Panc1 (cell line): ENCODE data around the gene NR2E1. TPM values are rescaled to one million over a fixed set of nuclear protein-coding genes. Genes with fewer than 3 reads are reported as not detected.

ENCODE experiments used
- ATAC-seq: fragments of 200-7000 bp; cut with Tn5 transposase; 2 replicates; pipeline ENCODE4 v1.9.1; 2020; ENCODE audit warnings: mild to moderate bottlenecking, moderate library complexity
- BruUV-seq: library from RNA; stranded (reverse); fragments of 400-500 nt; replicated peaks from 2 replicates; lab custom pipeline; 2021; lab: Mats Ljungman, UMichigan
- CTCF ChIA-PET: fragments of 300-600 bp; sonication (Branson Sonifier 250); formaldehyde crosslinking; loops from one replicate; lab custom pipeline; 2022; ENCODE audit warnings: antibody characterized with exemption; lab: Charles Lee
- POLR2A ChIA-PET: fragments of 300-600 bp; sonication (Branson Sonifier 250); formaldehyde crosslinking; loops from one replicate; lab custom pipeline; 2022; ENCODE audit warnings: antibody characterized with exemption; lab: Charles Lee
- DNase-seq: peaks from one replicate; pipeline ENCODE4 v3.0.0-alpha.2; 2010; ENCODE audit warnings: low read depth, low spot score
- H3K27ac ChIP-seq: 2 replicates; pipeline ENCODE4 v1.5.1; 2011; ENCODE audit warnings: mild to moderate bottlenecking, low read length, inconsistent platforms
- H3K27me3 ChIP-seq: fragments of 200-500 bp; sonication (Bioruptor generic); 2 replicates; pipeline ENCODE4 v1.6.0; 2014; ENCODE audit warnings: low read length, inconsistent platforms; ENCODE audit not compliant: control insufficient read depth, insufficient read depth
- H3K36me3 ChIP-seq: fragments of 200-500 bp; sonication (Bioruptor generic); 2 replicates; pipeline ENCODE4 v1.5.1; 2014; ENCODE audit warnings: inconsistent platforms, mild to moderate bottlenecking, low read length, moderate library complexity; ENCODE audit not compliant: control insufficient read depth, insufficient read depth
- H3K4me1 ChIP-seq: 2 replicates; pipeline ENCODE4 v1.5.1; 2011; ENCODE audit warnings: inconsistent platforms, mild to moderate bottlenecking, low read length, moderate library complexity; ENCODE audit not compliant: control insufficient read depth, insufficient read depth
- H3K4me3 ChIP-seq, 2 experiments: 2 replicates each; pipeline ENCODE4 v1.5.1; 2011 to 2012; ENCODE audit warnings: low read depth in 2 of 2, low read length in 2 of 2, mild to moderate bottlenecking in 2 of 2, inconsistent platforms in 1 of 2, moderate library complexity in 1 of 2
- H3K9me3 ChIP-seq: fragments of 200-500 bp; sonication (Bioruptor generic); 2 replicates; pipeline ENCODE4 v1.5.1; 2014; ENCODE audit warnings: low read depth, mild to moderate bottlenecking, inconsistent platforms, low read length, moderate library complexity; ENCODE audit not compliant: control insufficient read depth, insufficient read depth
- POLR2AphosphoS5 ChIP-seq: IDR thresholded peaks from 2 replicates; pipeline ENCODE4 v1.6.1; 2012; ENCODE audit warnings: mild to moderate bottlenecking, low read depth, low read length, moderate library complexity
- REST ChIP-seq, 2 experiments: IDR thresholded peaks; 2 replicates each; pipeline ENCODE4 v1.6.1; 2011 to 2012; ENCODE audit warnings: low read depth in 2 of 2, control low read depth in 1 of 2, low read length in 1 of 2, mild to moderate bottlenecking in 1 of 2, moderate library complexity in 1 of 2; ENCODE audit not compliant: insufficient read depth in 1 of 2
- SIN3A ChIP-seq: IDR thresholded peaks from 2 replicates; pipeline ENCODE4 v1.6.1; 2012; ENCODE audit warnings: low read depth, mild to moderate bottlenecking, low read length, moderate library complexity, borderline replicate concordance; ENCODE audit not compliant: insufficient read depth
- TCF7L2 ChIP-seq: IDR thresholded peaks from 2 replicates; pipeline ENCODE4 v1.6.1; 2011; ENCODE audit warnings: mild to moderate bottlenecking, low read depth, low read length, inconsistent platforms
- in situ Hi-C: cut with HindIII; loops from 2 replicates; pipeline ENCODE4 v1.10.0; 2016; ENCODE audit warnings: low sequenced_read_pairs, low pct_unique_long_range_greater_than_20kb
- intact Hi-C: fragments of 100-400 bp; cut with micrococcal nuclease; formaldehyde crosslinking; loops from one replicate; pipeline ENCODE4 v1.10.0; 2022; ENCODE audit not compliant: unreplicated experiment
- total RNA-seq: library from RNA; stranded (reverse); gene quantifications from one replicate; pipeline ENCODE4 v1.2.1, GENCODE V29; 2021; ENCODE audit not compliant: unreplicated experiment
- TF ChIP-seq, protein P1 (sequence below): fragments of 450-650 bp; IDR thresholded peaks from 2 replicates; pipeline ENCODE4 v1.5.1; 2017; ENCODE audit warnings: mild to moderate bottlenecking

Gene NR2E1
- total RNA-seq, 1 experiment from 2014 or later, result 0.13 TPM

GRCh38 chr6:108145639-108146038 lies 20.2 kb upstream of the NR2E1 start:
- intact Hi-C loops (no loop called here), in situ Hi-C loops (no loop called here)
- Histone ChIP-seq H3K4me1 (no peaks in the 10 kb centered on the region), H3K4me3 (no peak overlapping the region), H3K9me3 (no peaks in the 10 kb centered on the region), H3K36me3 (no peaks in the 10 kb centered on the region), H3K27me3 (peaks cover 13% of the 10 kb centered on the region; the same call in 1 of the 2 replicates), H3K27ac (no peak overlapping the region)
- ATAC-seq (no peak), DNase-seq (no peak)
- no TSS peak for BruUV-seq
- no peak for TF ChIP-seq SIN3A
- CTCF ChIA-PET, result no interaction called here
- POLR2A ChIA-PET, result no interaction called here

GRCh38 chr6:108152446-108152845 lies 13.4 kb upstream of the NR2E1 start:
- Histone ChIP-seq H3K36me3 (no peaks in the 10 kb centered on the region), H3K27ac (no peak overlapping the region), H3K4me3 (no peak overlapping the region), H3K9me3 (no peaks in the 10 kb centered on the region), H3K4me1 (no peaks in the 10 kb centered on the region), H3K27me3 (peaks cover 16% of the 10 kb centered on the region)
- no peak for ATAC-seq
- no peak for DNase-seq
- ChIA-PET POLR2A (interaction anchor here (0.6 kb wide), 1 partner anchor 29 kb away, joined by 4 read pairs; no protein-coding TSS in a partner anchor), CTCF (interaction anchor here (0.6 kb wide), 1 partner anchor 8 kb away, joined by 17 read pairs; no protein-coding TSS in a partner anchor)
- intact Hi-C loops, result no loop called here
- TF ChIP-seq SIN3A (no peak), POLR2AphosphoS5 (no peak), TCF7L2 (no peak), REST (IDR thresholded peaks at IDR 0.05; ENCODE audit: insufficient read depth in 1 of 2, low read depth in 2 of 2, low read length in 1 of 2) (no peak)
- TF ChIP-seq, protein P1, sequence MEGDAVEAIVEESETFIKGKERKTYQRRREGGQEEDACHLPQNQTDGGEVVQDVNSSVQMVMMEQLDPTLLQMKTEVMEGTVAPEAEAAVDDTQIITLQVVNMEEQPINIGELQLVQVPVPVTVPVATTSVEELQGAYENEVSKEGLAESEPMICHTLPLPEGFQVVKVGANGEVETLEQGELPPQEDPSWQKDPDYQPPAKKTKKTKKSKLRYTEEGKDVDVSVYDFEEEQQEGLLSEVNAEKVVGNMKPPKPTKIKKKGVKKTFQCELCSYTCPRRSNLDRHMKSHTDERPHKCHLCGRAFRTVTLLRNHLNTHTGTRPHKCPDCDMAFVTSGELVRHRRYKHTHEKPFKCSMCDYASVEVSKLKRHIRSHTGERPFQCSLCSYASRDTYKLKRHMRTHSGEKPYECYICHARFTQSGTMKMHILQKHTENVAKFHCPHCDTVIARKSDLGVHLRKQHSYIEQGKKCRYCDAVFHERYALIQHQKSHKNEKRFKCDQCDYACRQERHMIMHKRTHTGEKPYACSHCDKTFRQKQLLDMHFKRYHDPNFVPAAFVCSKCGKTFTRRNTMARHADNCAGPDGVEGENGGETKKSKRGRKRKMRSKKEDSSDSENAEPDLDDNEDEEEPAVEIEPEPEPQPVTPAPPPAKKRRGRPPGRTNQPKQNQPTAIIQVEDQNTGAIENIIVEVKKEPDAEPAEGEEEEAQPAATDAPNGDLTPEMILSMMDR, result no peak
- in situ Hi-C loops, result no loop called here
- no TSS peak for BruUV-seq

GRCh38 chr6:108156180-108156937 lies 9.5 kb upstream of the NR2E1 start:
- no TSS peak for BruUV-seq
- in situ Hi-C loops (no loop called here), intact Hi-C loops (no loop called here)
- TF ChIP-seq, protein P1, result no peak
- TF ChIP-seq SIN3A (no peak), POLR2AphosphoS5 (no peak), TCF7L2 (no peak), REST (IDR thresholded peaks at IDR 0.05; ENCODE audit: insufficient read depth in 1 of 2, low read depth in 2 of 2, low read length in 1 of 2) (no peak)
- Histone ChIP-seq H3K27me3 (peaks cover 41% of the 10 kb centered on the region), H3K9me3 (no peaks in the 10 kb centered on the region), H3K4me3 (no peak overlapping the region), H3K4me1 (no peaks in the 10 kb centered on the region), H3K27ac (no peak overlapping the region), H3K36me3 (no peaks in the 10 kb centered on the region; the same call in 1 of the 2 replicates)
- ATAC-seq (peak; percentile 52), DNase-seq (no peak)
- ChIA-PET CTCF (no interaction called here), POLR2A (no interaction called here)
